HL-60 (cell line): ENCODE data around the gene CEACAM6.

Experiments
- DNase-seq, 2 experiments: peaks; one replicate each; pipeline ENCODE4 v3.0.0-alpha.2; 2010 to 2020; ENCODE audit warnings: low read depth in 1 of 2, low spot score in 1 of 2
- H3K27ac ChIP-seq: fragments of 250-450 bp; sonication (Bioruptor Pico); replicated peaks from 2 replicates; pipeline ENCODE4 v1.5.1; 2020; ENCODE audit warnings: mild to moderate bottlenecking, moderate library complexity
- H3K27me3 ChIP-seq: fragments of 250-450 bp; sonication (Bioruptor Pico); 2 replicates; pipeline ENCODE4 v1.5.1; 2021; ENCODE audit warnings: mild to moderate bottlenecking, moderate library complexity; ENCODE audit not compliant: insufficient read depth, poor library complexity, severe bottlenecking
- H3K4me3 ChIP-seq: replicated peaks from 2 replicates; pipeline ENCODE4 v1.5.1; 2011; ENCODE audit warnings: mild to moderate bottlenecking, control low read depth, low read length; ENCODE audit not compliant: insufficient read depth
- GABPA ChIP-seq: IDR thresholded peaks from 2 replicates; pipeline ENCODE4 v1.6.1; 2012; ENCODE audit warnings: low read depth
- POLR2AphosphoS5 ChIP-seq: IDR thresholded peaks from 2 replicates; pipeline ENCODE4 v1.6.1; 2012; ENCODE audit warnings: low read depth
- SPI1 ChIP-seq: IDR thresholded peaks from 2 replicates; pipeline ENCODE4 v1.6.1; 2012; ENCODE audit warnings: low read depth, mild to moderate bottlenecking, borderline replicate concordance
- TF ChIP-seq, protein P1 (sequence below): IDR thresholded peaks from one replicate; pipeline ENCODE4 v1.5.1; 2011; ENCODE audit warnings: low read length, control low read depth, inconsistent platforms; ENCODE audit not compliant: insufficient read depth
- TF ChIP-seq, protein P2 (sequence below): IDR thresholded peaks from 2 replicates; pipeline ENCODE4 v1.6.1; 2012; ENCODE audit warnings: low read depth; ENCODE audit not compliant: insufficient replicate concordance

CEACAM6 gene

DNA sequence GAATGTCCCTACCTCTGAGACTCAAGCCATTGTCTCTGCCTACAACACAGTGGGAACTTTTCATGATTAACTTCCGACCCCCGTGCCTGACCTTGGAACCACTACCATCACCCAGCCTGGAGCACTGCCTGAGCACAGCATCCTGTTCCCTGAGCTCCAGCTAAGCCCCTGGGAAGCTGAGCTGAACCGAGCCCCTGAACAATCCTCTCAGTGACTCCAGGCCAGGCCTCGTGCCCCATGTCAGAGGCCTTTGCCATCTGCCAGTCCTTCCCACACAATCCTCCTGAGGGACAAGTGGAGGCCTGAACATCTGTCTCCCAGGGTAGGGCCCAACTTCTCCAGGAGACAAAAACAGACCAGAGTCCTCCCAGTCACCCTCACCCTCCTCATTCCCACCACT lies 58.6 kb downstream of the CEACAM6 start:
- TF ChIP-seq, protein P1, sequence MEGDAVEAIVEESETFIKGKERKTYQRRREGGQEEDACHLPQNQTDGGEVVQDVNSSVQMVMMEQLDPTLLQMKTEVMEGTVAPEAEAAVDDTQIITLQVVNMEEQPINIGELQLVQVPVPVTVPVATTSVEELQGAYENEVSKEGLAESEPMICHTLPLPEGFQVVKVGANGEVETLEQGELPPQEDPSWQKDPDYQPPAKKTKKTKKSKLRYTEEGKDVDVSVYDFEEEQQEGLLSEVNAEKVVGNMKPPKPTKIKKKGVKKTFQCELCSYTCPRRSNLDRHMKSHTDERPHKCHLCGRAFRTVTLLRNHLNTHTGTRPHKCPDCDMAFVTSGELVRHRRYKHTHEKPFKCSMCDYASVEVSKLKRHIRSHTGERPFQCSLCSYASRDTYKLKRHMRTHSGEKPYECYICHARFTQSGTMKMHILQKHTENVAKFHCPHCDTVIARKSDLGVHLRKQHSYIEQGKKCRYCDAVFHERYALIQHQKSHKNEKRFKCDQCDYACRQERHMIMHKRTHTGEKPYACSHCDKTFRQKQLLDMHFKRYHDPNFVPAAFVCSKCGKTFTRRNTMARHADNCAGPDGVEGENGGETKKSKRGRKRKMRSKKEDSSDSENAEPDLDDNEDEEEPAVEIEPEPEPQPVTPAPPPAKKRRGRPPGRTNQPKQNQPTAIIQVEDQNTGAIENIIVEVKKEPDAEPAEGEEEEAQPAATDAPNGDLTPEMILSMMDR, result no peak
- TF ChIP-seq, protein P2, sequence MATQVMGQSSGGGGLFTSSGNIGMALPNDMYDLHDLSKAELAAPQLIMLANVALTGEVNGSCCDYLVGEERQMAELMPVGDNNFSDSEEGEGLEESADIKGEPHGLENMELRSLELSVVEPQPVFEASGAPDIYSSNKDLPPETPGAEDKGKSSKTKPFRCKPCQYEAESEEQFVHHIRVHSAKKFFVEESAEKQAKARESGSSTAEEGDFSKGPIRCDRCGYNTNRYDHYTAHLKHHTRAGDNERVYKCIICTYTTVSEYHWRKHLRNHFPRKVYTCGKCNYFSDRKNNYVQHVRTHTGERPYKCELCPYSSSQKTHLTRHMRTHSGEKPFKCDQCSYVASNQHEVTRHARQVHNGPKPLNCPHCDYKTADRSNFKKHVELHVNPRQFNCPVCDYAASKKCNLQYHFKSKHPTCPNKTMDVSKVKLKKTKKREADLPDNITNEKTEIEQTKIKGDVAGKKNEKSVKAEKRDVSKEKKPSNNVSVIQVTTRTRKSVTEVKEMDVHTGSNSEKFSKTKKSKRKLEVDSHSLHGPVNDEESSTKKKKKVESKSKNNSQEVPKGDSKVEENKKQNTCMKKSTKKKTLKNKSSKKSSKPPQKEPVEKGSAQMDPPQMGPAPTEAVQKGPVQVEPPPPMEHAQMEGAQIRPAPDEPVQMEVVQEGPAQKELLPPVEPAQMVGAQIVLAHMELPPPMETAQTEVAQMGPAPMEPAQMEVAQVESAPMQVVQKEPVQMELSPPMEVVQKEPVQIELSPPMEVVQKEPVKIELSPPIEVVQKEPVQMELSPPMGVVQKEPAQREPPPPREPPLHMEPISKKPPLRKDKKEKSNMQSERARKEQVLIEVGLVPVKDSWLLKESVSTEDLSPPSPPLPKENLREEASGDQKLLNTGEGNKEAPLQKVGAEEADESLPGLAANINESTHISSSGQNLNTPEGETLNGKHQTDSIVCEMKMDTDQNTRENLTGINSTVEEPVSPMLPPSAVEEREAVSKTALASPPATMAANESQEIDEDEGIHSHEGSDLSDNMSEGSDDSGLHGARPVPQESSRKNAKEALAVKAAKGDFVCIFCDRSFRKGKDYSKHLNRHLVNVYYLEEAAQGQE, result no peak
- Histone ChIP-seq H3K27ac (no peak overlapping the region), H3K4me3 (no peak overlapping the region), H3K27me3 (no peaks in the 10 kb centered on the region)
- no peak for DNase-seq

DNA sequence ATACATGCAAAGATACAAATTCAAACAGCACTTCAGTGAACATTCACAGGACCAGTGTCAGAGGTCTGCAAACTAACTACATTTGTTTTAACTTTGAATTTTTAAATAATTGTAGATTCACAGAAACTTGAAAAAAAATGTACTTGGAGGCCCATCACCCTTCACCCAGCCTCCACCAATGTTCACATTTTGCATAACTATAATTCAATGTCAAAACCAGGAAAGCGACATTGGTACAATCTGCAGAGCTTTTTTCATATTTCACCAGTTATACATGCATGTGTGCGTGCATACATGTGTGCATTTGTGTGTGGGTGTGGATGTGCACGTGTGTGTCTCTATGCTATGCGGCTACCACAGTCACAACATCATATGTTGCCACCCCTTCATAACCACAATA lies 60.0 kb downstream of the CEACAM6 start:
- DNase-seq, result no peak
- Histone ChIP-seq H3K27ac (no peak overlapping the region), H3K4me3 (no peak overlapping the region), H3K27me3 (no peaks in the 10 kb centered on the region)
- no peak for TF ChIP-seq POLR2AphosphoS5
- no peak for TF ChIP-seq SPI1
- TF ChIP-seq, protein P1, result no peak
- TF ChIP-seq GABPA, result no peak
- TF ChIP-seq, protein P2, result no peak

DNA sequence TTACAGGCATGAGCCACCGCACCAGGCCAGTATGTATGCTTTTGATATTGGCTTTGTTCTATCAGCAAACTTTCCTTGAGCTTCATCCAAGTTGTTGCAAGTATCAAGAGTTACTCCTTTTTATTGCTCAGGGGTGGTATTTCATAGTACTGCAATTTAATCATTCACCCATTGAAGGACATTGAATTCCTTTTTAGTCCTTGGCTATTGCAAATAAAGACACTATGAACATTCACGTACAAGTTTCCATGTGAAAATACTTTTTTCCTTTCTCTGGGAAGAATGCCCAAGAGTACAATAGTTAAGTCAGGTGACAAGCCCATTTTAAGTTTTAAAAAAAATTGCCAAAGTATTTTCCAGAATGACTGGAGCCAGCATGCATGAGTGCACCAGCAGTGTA lies 61.4 kb downstream of the CEACAM6 start:
- TF ChIP-seq, protein P1, result no peak
- TF ChIP-seq, protein P2, result no peak
- TF ChIP-seq GABPA (no peak), POLR2AphosphoS5 (no peak), SPI1 (no peak)
- no peak overlapping the region for H3K4me3 ChIP-seq

More for the DNA sequence above, 61.4 kb downstream of the CEACAM6 start:
- DNase-seq, result no peak
- no peak overlapping the region for H3K27ac ChIP-seq
- H3K27me3 ChIP-seq, result no peaks in the 10 kb centered on the region
